H7 (cell line): ENCODE results near the gene PHF1. TPM values are rescaled to one million over a fixed set of nuclear protein-coding genes. Genes with fewer than 3 reads are reported as not detected.

ENCODE experiments used
- total RNA-seq: library from RNA; depleted of rRNA; stranded (reverse); fragments of >200 nt; shearing (Covaris generic); gene quantifications from 2 replicates; pipeline ENCODE4 v1.2.3, GENCODE V29; 2014; rRNA removed

The PHF1 gene
- total RNA-seq, 1 experiment from 2014 or later = 38.3 TPM

Other genes with a start within 250 kb of the PHF1 start
- 0.48 and 0.67 TPM in 2 replicates for gene COL11A2, start 218.5 kb upstream of the PHF1 start, total RNA-seq
- 16.7 and 18.1 TPM in 2 replicates for gene RXRB, start 210.3 kb upstream of the PHF1 start, total RNA-seq
- 96.3 and 115 TPM in 2 replicates for gene SLC39A7, start 210.1 kb upstream of the PHF1 start, total RNA-seq
- 14.7 and 16.0 TPM in 2 replicates for gene HSD17B8, start 206.4 kb upstream of the PHF1 start, total RNA-seq
- gene RING1, start 202.5 kb upstream of the PHF1 start, total RNA-seq = 18.5 and 19.7 TPM in 2 replicates
- gene VPS52, start 139.1 kb upstream of the PHF1 start, total RNA-seq = 54.1 and 57.8 TPM in 2 replicates
- 3,561 and 4,135 TPM in 2 replicates for gene RPS18, start 138.9 kb upstream of the PHF1 start, total RNA-seq
- 5.6 and 8.3 TPM in 2 replicates for gene B3GALT4, start 133.9 kb upstream of the PHF1 start, total RNA-seq
- 72.0 and 96.6 TPM in 2 replicates for gene WDR46, start 121.8 kb upstream of the PHF1 start, total RNA-seq
- 87.9 and 90.2 TPM in 2 replicates for gene PFDN6, start 121.4 kb upstream of the PHF1 start, total RNA-seq
- gene RGL2, start 112.1 kb upstream of the PHF1 start, total RNA-seq = 43.4 and 53.3 TPM in 2 replicates
- 27.9 and 30.6 TPM in 2 replicates for gene TAPBP, start 96.9 kb upstream of the PHF1 start, total RNA-seq
- gene ZBTB22, start 93.3 kb upstream of the PHF1 start, total RNA-seq = 11.6 and 14.9 TPM in 2 replicates
- 79.8 and 91.2 TPM in 2 replicates for gene DAXX, start 88.1 kb upstream of the PHF1 start, total RNA-seq
- 101 and 113 TPM in 2 replicates for gene KIFC1, start 19.2 kb upstream of the PHF1 start, total RNA-seq
- 168 and 188 TPM in 2 replicates for gene CUTA, start 7.1 kb downstream of the PHF1 start, total RNA-seq
- 8.3 and 13.4 TPM in 2 replicates for gene SYNGAP1, start 9.1 kb downstream of the PHF1 start, total RNA-seq
- 15.5 and 16.4 TPM in 2 replicates for gene ZBTB9, start 43.6 kb downstream of the PHF1 start, total RNA-seq
- gene BAK1, start 169.3 kb downstream of the PHF1 start, total RNA-seq = 45.9 and 50.5 TPM in 2 replicates
- 23.4 and 26.0 TPM in 2 replicates for gene ITPR3, start 210.3 kb downstream of the PHF1 start, total RNA-seq